Parathyroid adenoma (tissue), 2 donors: Measurements from ENCODE around the gene PPCDC.
"Not testable (repeated sequence)": the region's sequence is repeated elsewhere in the genome, so short reads cannot be mapped to it uniquely, and the experiment has no call there.

ENCODE experiments used
- H2AFZ ChIP-seq: fragments of 300-600 bp; sonication (generic); one replicate; pipeline ENCODE4 v1.7.0; 2017; ENCODE audit warnings: antibody characterized with exemption, mild to moderate bottlenecking
- H3K27ac ChIP-seq: fragments of 300-600 bp; sonication (generic); one replicate; pipeline ENCODE4 v1.7.0; 2017
- H3K27me3 ChIP-seq: fragments of 300-600 bp; sonication (generic); one replicate; pipeline ENCODE4 v1.7.0; 2017; ENCODE audit warnings: low read length; ENCODE audit not compliant: control insufficient read depth, insufficient read depth
- H3K36me3 ChIP-seq: fragments of 300-600 bp; sonication (generic); one replicate; pipeline ENCODE4 v1.7.0; 2017; ENCODE audit warnings: low read length; ENCODE audit not compliant: control insufficient read depth, insufficient read depth
- H3K4me1 ChIP-seq: fragments of 300-600 bp; sonication (generic); one replicate; pipeline ENCODE4 v1.7.0; 2017; ENCODE audit warnings: control low read depth
- H3K4me2 ChIP-seq: fragments of 300-600 bp; sonication (generic); one replicate; pipeline ENCODE4 v1.7.0; 2017; ENCODE audit warnings: low read length
- H3K4me3 ChIP-seq: fragments of 300-600 bp; sonication (generic); one replicate; pipeline ENCODE4 v1.7.0; 2017; ENCODE audit warnings: low read depth, low read length
- H3K79me2 ChIP-seq: fragments of 300-600 bp; sonication (generic); one replicate; pipeline ENCODE4 v1.7.0; 2017; ENCODE audit warnings: control low read depth
- H3K9ac ChIP-seq: fragments of 300-600 bp; sonication (generic); one replicate; pipeline ENCODE4 v1.7.0; 2017; ENCODE audit warnings: mild to moderate bottlenecking
- H3K9me3 ChIP-seq: fragments of 300-600 bp; sonication (generic); one replicate; pipeline ENCODE4 v1.7.0; 2017; ENCODE audit warnings: low read length; ENCODE audit not compliant: control insufficient read depth
- CTCF ChIP-seq: fragments of 300-600 bp; sonication (generic); IDR thresholded peaks from one replicate; pipeline ENCODE4 v1.7.0; 2017; ENCODE audit warnings: antibody characterized with exemption, mild to moderate bottlenecking
- donor health status: primary hyperparathyroidism.

The PPCDC gene

GRCh38 chr15:75091814-75092213, 68.4 kb downstream of the PPCDC start:
- no peak for TF ChIP-seq CTCF
- Histone ChIP-seq H3K4me1 (no peaks in the 10 kb centered on the region), H3K36me3 (no peaks in the 10 kb centered on the region)

GRCh38 chr15:75094961-75095478, 71.6 kb downstream of the PPCDC start:
- not testable (repeated sequence) for H3K79me2 ChIP-seq, H3K27me3 ChIP-seq, H2AFZ ChIP-seq

More at GRCh38 chr15:75091814-75092213, 68.4 kb downstream of the PPCDC start:
- H3K79me2 ChIP-seq, result no peaks in the 10 kb centered on the region
- H3K9ac ChIP-seq, result no peak overlapping the region
- H3K27ac ChIP-seq, result no peak overlapping the region
- no peaks in the 10 kb centered on the region for H3K9me3 ChIP-seq
- H3K27me3 ChIP-seq, result no peaks in the 10 kb centered on the region
- H3K4me3 ChIP-seq, result no peak overlapping the region
- no peak overlapping the region for H2AFZ ChIP-seq
- H3K4me2 ChIP-seq, result no peak overlapping the region

GRCh38 chr15:75095594-75095993, 72.2 kb downstream of the PPCDC start:
- no peak overlapping the region for H2AFZ ChIP-seq
- no peaks in the 10 kb centered on the region for H3K27me3 ChIP-seq
- no peak for TF ChIP-seq CTCF
- no peak overlapping the region for H3K9ac ChIP-seq
- no peaks in the 10 kb centered on the region for H3K9me3 ChIP-seq
- no peaks in the 10 kb centered on the region for H3K36me3 ChIP-seq
- no peak overlapping the region for H3K4me2 ChIP-seq
- H3K79me2 ChIP-seq, result no peaks in the 10 kb centered on the region
- H3K4me3 ChIP-seq, result no peak overlapping the region
- H3K4me1 ChIP-seq, result no peaks in the 10 kb centered on the region
- H3K27ac ChIP-seq, result no peak overlapping the region

More at GRCh38 chr15:75094961-75095478, 71.6 kb downstream of the PPCDC start:
- not testable (repeated sequence) for H3K9me3 ChIP-seq, H3K36me3 ChIP-seq, H3K9ac ChIP-seq, H3K4me1 ChIP-seq, H3K4me2 ChIP-seq, H3K4me3 ChIP-seq, H3K27ac ChIP-seq

GRCh38 chr15:75097939-75098338, 74.5 kb downstream of the PPCDC start:
- Histone ChIP-seq H3K4me1 (no peaks in the 10 kb centered on the region), H2AFZ (no peak overlapping the region), H3K36me3 (no peaks in the 10 kb centered on the region), H3K79me2 (no peaks in the 10 kb centered on the region), H3K9me3 (no peaks in the 10 kb centered on the region), H3K27me3 (no peaks in the 10 kb centered on the region), H3K4me3 (no peak overlapping the region), H3K4me2 (no peak overlapping the region), H3K27ac (no peak overlapping the region), H3K9ac (no peak overlapping the region)
- no peak for TF ChIP-seq CTCF

- Histone ChIP-seq H3K4me1 (no peaks in the 10 kb centered on the region), H3K9me3 (no peaks in the 10 kb centered on the region), H3K4me3 (no peak overlapping the region), H3K79me2 (no peaks in the 10 kb centered on the region), H3K27ac (no peak overlapping the region), H3K4me2 (no peak overlapping the region), H3K27me3 (no peaks in the 10 kb centered on the region), H3K9ac (no peak overlapping the region), H2AFZ (no peak overlapping the region), H3K36me3 (no peaks in the 10 kb centered on the region)
- no peak for TF ChIP-seq CTCF
Measured at GRCh38 chr15:75098404-75098803, 75.0 kb downstream of the PPCDC start.
